Stimulated activated CD4-positive, alpha-beta T cell treated with anti-CD3 and anti-CD28 coated beads, Interleukin-1b, Interleukin-23, amount 100 ng/mL, for 48 hours (primary cell): ENCODE results near the gene COQ2.
"Not testable (repeated sequence)": the region's sequence is repeated elsewhere in the genome, so short reads cannot be mapped to it uniquely, and the experiment has no call there.

Experiments
- DNase-seq: peaks from one replicate; pipeline ENCODE4 v3.0.0-alpha.2; 2020

The COQ2 gene

GRCh38 chr4:83284193-83285054, at the start of gene COQ2:
Gene COQ2 (minus strand): TSS chr4:83284798. CDS start chr4:83284764, 34 bp downstream.
- peak; percentile 93 for DNase-seq

- DNase-seq: no peak
Measured at GRCh38 chr4:83331956-83332355, 47.4 kb upstream of the COQ2 start.

GRCh38 chr4:83329521-83330110, 45.0 kb upstream of the COQ2 start:
- no peak for DNase-seq

GRCh38 chr4:83328521-83329187, 44.1 kb upstream of the COQ2 start:
- DNase-seq: no peak

GRCh38 chr4:83326546-83326945, 41.9 kb upstream of the COQ2 start:
- DNase-seq: no peak

- DNase-seq: not testable (repeated sequence)
Measured at GRCh38 chr4:83325306-83325705, 40.7 kb upstream of the COQ2 start.

GRCh38 chr4:83323136-83323535, 38.5 kb upstream of the COQ2 start:
- DNase-seq: no peak

GRCh38 chr4:83320548-83320947, 36.0 kb upstream of the COQ2 start:
- DNase-seq: peak; percentile 53

GRCh38 chr4:83318666-83319065, 34.1 kb upstream of the COQ2 start:
- no peak for DNase-seq

GRCh38 chr4:83317671-83318070, 33.1 kb upstream of the COQ2 start:
- DNase-seq: no peak

GRCh38 chr4:83316459-83317165, 32.0 kb upstream of the COQ2 start:
- no peak for DNase-seq

GRCh38 chr4:83315341-83315870, 30.8 kb upstream of the COQ2 start:
- no peak for DNase-seq

- DNase-seq: no peak
Measured at GRCh38 chr4:83308672-83309071, 24.1 kb upstream of the COQ2 start.

- no peak for DNase-seq
Measured at GRCh38 chr4:83307920-83308319, 23.3 kb upstream of the COQ2 start.

- DNase-seq: no peak
Measured at GRCh38 chr4:83305187-83305586, 20.6 kb upstream of the COQ2 start.

GRCh38 chr4:83297548-83298260, 13.1 kb upstream of the COQ2 start:
- no peak for DNase-seq

GRCh38 chr4:83293305-83294046, 8.9 kb upstream of the COQ2 start:
- no peak for DNase-seq

GRCh38 chr4:83290059-83290774, 5.6 kb upstream of the COQ2 start:
- DNase-seq: not testable (repeated sequence)

- not testable (repeated sequence) for DNase-seq
Measured at GRCh38 chr4:83288381-83288780, 3.8 kb upstream of the COQ2 start.

GRCh38 chr4:83285055-83285407, 433 bp upstream of the COQ2 start:
- DNase-seq: no peak

- DNase-seq: no peak
Measured at GRCh38 chr4:83283181-83283580, 1.4 kb downstream of the COQ2 start.
